Liver (tissue), 9 donors: Measurements from ENCODE around the gene USP5. TPM values are rescaled to one million over a fixed set of nuclear protein-coding genes. Genes with fewer than 3 reads are reported as not detected.

Experiments used
- DNase-seq: peaks from one replicate; pipeline ENCODE4 v3.0.0-alpha.2; 2017; ENCODE audit warnings: low spot score
- H3K27ac ChIP-seq, 2 donors: one replicate each; pipeline ENCODE4 v1.7.0; 2013; ENCODE audit warnings: inconsistent platforms in 2 of 2, low read length in 2 of 2, control low read depth in 1 of 2, low read depth in 1 of 2, mild to moderate bottlenecking in 1 of 2
- H3K27me3 ChIP-seq, 4 donors: one replicate each; pipeline versions ENCODE4 v1.6.1 to v1.7.0; 2013; ENCODE audit warnings: low read length in 3 of 4, inconsistent platforms in 1 of 4, mild to moderate bottlenecking in 1 of 4, moderate library complexity in 1 of 4; ENCODE audit not compliant: control insufficient read depth in 4 of 4, insufficient read depth in 4 of 4
- H3K36me3 ChIP-seq, 4 donors: one replicate each; pipeline versions ENCODE4 v1.6.1 to v1.7.0; 2013; ENCODE audit warnings: low read length in 3 of 4, mild to moderate bottlenecking in 3 of 4, low read depth in 1 of 4, moderate library complexity in 1 of 4; ENCODE audit not compliant: control insufficient read depth in 4 of 4, insufficient read depth in 3 of 4
- H3K4me1 ChIP-seq, 4 donors: one replicate each; pipeline versions ENCODE4 v1.6.1 to v1.7.0; 2013; ENCODE audit warnings: low read length in 3 of 4, mild to moderate bottlenecking in 3 of 4, moderate library complexity in 1 of 4; ENCODE audit not compliant: control insufficient read depth in 4 of 4, insufficient read depth in 4 of 4
- H3K4me3 ChIP-seq, 3 donors: one replicate each; pipeline versions ENCODE4 v1.6.1 to v1.7.0; 2013; ENCODE audit warnings: low read length in 3 of 3, control low read depth in 1 of 3, low read depth in 1 of 3, mild to moderate bottlenecking in 1 of 3
- H3K9ac ChIP-seq, 2 donors: one replicate each; pipeline ENCODE4 v1.7.0; 2013; ENCODE audit warnings: low read length in 2 of 2, mild to moderate bottlenecking in 2 of 2, moderate library complexity in 2 of 2, control low read depth in 1 of 2, low read depth in 1 of 2
- H3K9me3 ChIP-seq, 4 donors: one replicate each; pipeline versions ENCODE4 v1.6.1 to v1.7.0; 2013; ENCODE audit warnings: low read length in 3 of 4; ENCODE audit not compliant: control insufficient read depth in 4 of 4
- FOXA1 ChIP-seq: IDR thresholded peaks from 2 replicates; pipeline ENCODE4 v1.6.1; 2016; ENCODE audit warnings: antibody characterized with exemption
- FOXA2 ChIP-seq: IDR thresholded peaks from 2 replicates; pipeline ENCODE4 v1.6.1; 2016; ENCODE audit warnings: antibody characterized with exemption
- GABPA ChIP-seq, 2 donors: IDR thresholded peaks in 1 of 2; conservative IDR thresholded peaks in 1 of 2; 2 replicates each; pipeline ENCODE4 v1.6.1; 2016; ENCODE audit warnings: antibody characterized with exemption in 2 of 2, mild to moderate bottlenecking in 1 of 2, moderate library complexity in 1 of 2
- HNF4A ChIP-seq, 2 donors: conservative IDR thresholded peaks; 2 replicates each; pipeline ENCODE4 v1.6.1; 2016; ENCODE audit warnings: antibody characterized with exemption in 2 of 2, mild to moderate bottlenecking in 2 of 2
- HNF4G ChIP-seq: IDR thresholded peaks from 2 replicates; pipeline ENCODE4 v1.6.1; 2016; ENCODE audit warnings: antibody characterized with exemption
- JUND ChIP-seq, 2 donors: IDR thresholded peaks; 2 replicates each; pipeline ENCODE4 v1.6.1; 2016; ENCODE audit warnings: antibody characterized with exemption in 2 of 2
- NR2F2 ChIP-seq: IDR thresholded peaks from 2 replicates; pipeline ENCODE4 v1.6.1; 2016; ENCODE audit warnings: antibody characterized with exemption
- REST ChIP-seq: IDR thresholded peaks from 2 replicates; pipeline ENCODE4 v1.6.1; 2016; ENCODE audit warnings: antibody characterized with exemption, mild to moderate bottlenecking
- RXRA ChIP-seq, 2 donors: IDR thresholded peaks; 2 replicates each; pipeline ENCODE4 v1.6.1; 2017 to 2018; ENCODE audit warnings: antibody characterized with exemption in 2 of 2, mild to moderate bottlenecking in 1 of 2
- SP1 ChIP-seq: IDR thresholded peaks from 2 replicates; pipeline ENCODE4 v1.6.1; 2018; ENCODE audit warnings: antibody characterized with exemption, mild to moderate bottlenecking
- TAF1 ChIP-seq: conservative IDR thresholded peaks from 2 replicates; pipeline ENCODE4 v1.6.1; 2016; ENCODE audit warnings: antibody characterized with exemption, mild to moderate bottlenecking
- YY1 ChIP-seq: IDR thresholded peaks from 2 replicates; pipeline ENCODE4 v1.6.1; 2016; ENCODE audit warnings: antibody characterized with exemption, mild to moderate bottlenecking
- whole genome bisulfite sequencing: extraction: QIAGEN DNeasy Blood & Tissue Kit; methylation state at CpG from one replicate; pipeline ENCODE4 v1.1.7; 2013; 5-methylcytosine and 5-hydroxymethylcytosine counted together
- polyA plus RNA-seq, 2 donors: library from polyadenylated mRNA; stranded (reverse) in 1 of 2; unstranded in 1 of 2; fragments of 200-250 nt in 1 of 2; fragments of >200 nt in 1 of 2; fragmentation: Nextera tagmentation in 1 of 2; extraction: Ambion mirVana in 1 of 2; gene quantifications; one replicate each; pipeline versions ENCODE4 v1.2.1 to v1.2.3, GENCODE V29; 2013 to 2015
- total RNA-seq, 2 donors: library from RNA; depleted of rRNA; stranded (reverse); fragments of >200 nt; gene quantifications; one replicate each; pipeline ENCODE4 v1.2.3, GENCODE V29; 2014
- TF ChIP-seq, protein P1 (sequence below): fragments of 150-350 bp; IDR thresholded peaks from 2 replicates; pipeline ENCODE4 v1.5.1; 2017; ENCODE audit warnings: improper control_type of control experiment, low read depth, low read length; ENCODE audit not compliant: missing input control
- TF ChIP-seq, protein P2 (sequence below): IDR thresholded peaks from 2 replicates; pipeline ENCODE4 v1.6.1; 2016; ENCODE audit warnings: antibody characterized with exemption
- donor health status: healthy.
- donor health status: healthy.
- donor health status: healthy.
- donor health status: healthy.
- donor health status: healthy.

USP5 gene
- total and polyA plus RNA-seq, 4 donors: 15.2 to 41.0 (median 35.7) TPM

DNA sequence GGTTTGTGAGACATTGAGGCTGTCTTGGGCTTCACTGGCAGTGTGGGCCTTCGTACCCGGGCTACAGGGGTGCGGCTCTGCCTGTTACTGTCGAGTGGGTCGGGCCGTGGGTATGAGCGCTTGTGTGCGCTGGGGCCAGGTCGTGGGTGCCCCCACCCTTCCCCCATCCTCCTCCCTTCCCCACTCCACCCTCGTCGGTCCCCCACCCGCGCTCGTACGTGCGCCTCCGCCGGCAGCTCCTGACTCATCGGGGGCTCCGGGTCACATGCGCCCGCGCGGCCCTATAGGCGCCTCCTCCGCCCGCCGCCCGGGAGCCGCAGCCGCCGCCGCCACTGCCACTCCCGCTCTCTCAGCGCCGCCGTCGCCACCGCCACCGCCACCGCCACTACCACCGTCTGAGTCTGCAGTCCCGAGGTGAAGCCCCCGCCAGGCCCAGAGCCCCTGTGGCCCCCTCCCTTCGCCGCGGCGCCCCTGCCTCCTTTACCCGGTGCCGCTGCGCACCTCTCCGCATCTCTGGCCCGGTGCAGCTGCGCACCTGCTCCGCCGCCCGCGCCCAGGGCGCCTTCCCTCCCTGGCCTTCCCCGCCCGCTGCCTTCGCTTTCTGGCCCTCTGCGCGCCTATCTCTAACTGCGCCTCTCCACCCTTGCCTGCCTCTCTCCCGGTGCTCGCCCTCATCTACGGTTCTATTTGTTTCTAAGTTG lies 62.4 kb downstream of the USP5 start, which contains the start of gene ENO2:
Gene ENO2, plus strand, starts transcription at position 335 of the 701 bp plus-strand sequence. CDS start 1,253 bp downstream, outside the sequence.
- Histone ChIP-seq H3K27ac (peak within 1 kb of the TSS; percentile 47 to 56), H3K27me3 (peaks cover 0 to 6% (median 0%) of the 10 kb centered on the region in 4 donors), H3K4me3 (peak within 1 kb of the TSS in 2 of 3 donors; percentile 50 to 65), H3K9ac (no peak within 1 kb of the TSS), H3K9me3 (no peaks in the 10 kb centered on the region), H3K4me1 (peaks cover 3 to 13% (median 5%) of the 10 kb centered on the region in 4 donors), H3K36me3 (no peaks in the 10 kb centered on the region)
- no peak for TF ChIP-seq YY1
- TF ChIP-seq FOXA2: no peak
- TF ChIP-seq HNF4G: no peak
- 1% methylated on average over 68 of the region's 68 CpGs for WGBS
- peak; percentile 61 for DNase-seq

GRCh38 chr12:6914947-6915788 lies 63.2 kb downstream of the USP5 start:
- DNase-seq: peak; percentile 64
- WGBS: 19% methylated on average over 29 of the region's 29 CpGs
- Histone ChIP-seq H3K4me1 (peaks cover 3 to 13% (median 5%) of the 10 kb centered on the region in 4 donors), H3K4me3 (peak overlapping the region in 2 of 3 donors; percentile 50 to 65), H3K9me3 (no peaks in the 10 kb centered on the region), H3K27ac (peak overlapping the region in 1 of 2 donors; percentile 47), H3K36me3 (no peaks in the 10 kb centered on the region), H3K27me3 (peaks cover 0 to 6% (median 0%) of the 10 kb centered on the region in 4 donors), H3K9ac (no peak overlapping the region)
- TF ChIP-seq JUND (IDR thresholded peaks at IDR 0.05) (no peak), SP1 (no peak), HNF4G (no peak), YY1 (no peak), TAF1 (no peak)

GRCh38 chr12:6915789-6916285 lies 63.9 kb downstream of the USP5 start:
- Histone ChIP-seq H3K27me3 (peaks cover 0 to 6% (median 0%) of the 10 kb centered on the region in 4 donors), H3K4me3 (no peak overlapping the region), H3K9me3 (no peaks in the 10 kb centered on the region), H3K27ac (no peak overlapping the region), H3K9ac (no peak overlapping the region), H3K4me1 (peaks cover 3 to 13% (median 5%) of the 10 kb centered on the region in 4 donors), H3K36me3 (no peaks in the 10 kb centered on the region)
- WGBS: 77% methylated on average over 14 of the region's 14 CpGs
- no peak for TF ChIP-seq REST
- TF ChIP-seq FOXA1: no peak
- TF ChIP-seq RXRA (IDR thresholded peaks at IDR 0.05): no peak
- TF ChIP-seq, protein P1, sequence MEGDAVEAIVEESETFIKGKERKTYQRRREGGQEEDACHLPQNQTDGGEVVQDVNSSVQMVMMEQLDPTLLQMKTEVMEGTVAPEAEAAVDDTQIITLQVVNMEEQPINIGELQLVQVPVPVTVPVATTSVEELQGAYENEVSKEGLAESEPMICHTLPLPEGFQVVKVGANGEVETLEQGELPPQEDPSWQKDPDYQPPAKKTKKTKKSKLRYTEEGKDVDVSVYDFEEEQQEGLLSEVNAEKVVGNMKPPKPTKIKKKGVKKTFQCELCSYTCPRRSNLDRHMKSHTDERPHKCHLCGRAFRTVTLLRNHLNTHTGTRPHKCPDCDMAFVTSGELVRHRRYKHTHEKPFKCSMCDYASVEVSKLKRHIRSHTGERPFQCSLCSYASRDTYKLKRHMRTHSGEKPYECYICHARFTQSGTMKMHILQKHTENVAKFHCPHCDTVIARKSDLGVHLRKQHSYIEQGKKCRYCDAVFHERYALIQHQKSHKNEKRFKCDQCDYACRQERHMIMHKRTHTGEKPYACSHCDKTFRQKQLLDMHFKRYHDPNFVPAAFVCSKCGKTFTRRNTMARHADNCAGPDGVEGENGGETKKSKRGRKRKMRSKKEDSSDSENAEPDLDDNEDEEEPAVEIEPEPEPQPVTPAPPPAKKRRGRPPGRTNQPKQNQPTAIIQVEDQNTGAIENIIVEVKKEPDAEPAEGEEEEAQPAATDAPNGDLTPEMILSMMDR: no peak
- TF ChIP-seq, protein P2, sequence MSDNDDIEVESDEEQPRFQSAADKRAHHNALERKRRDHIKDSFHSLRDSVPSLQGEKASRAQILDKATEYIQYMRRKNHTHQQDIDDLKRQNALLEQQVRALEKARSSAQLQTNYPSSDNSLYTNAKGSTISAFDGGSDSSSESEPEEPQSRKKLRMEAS: no peak
- TF ChIP-seq HNF4G: no peak
- no peak for TF ChIP-seq TAF1
- no peak for TF ChIP-seq NR2F2
- TF ChIP-seq GABPA (IDR thresholded peaks at IDR 0.05 in 1 of 2, conservative IDR thresholded peaks at IDR 0.05 in 1 of 2): no peak
- no peak for TF ChIP-seq YY1
- TF ChIP-seq HNF4A (conservative IDR thresholded peaks at IDR 0.05): no peak
- TF ChIP-seq JUND (IDR thresholded peaks at IDR 0.05): no peak
- no peak for TF ChIP-seq SP1
- no peak for DNase-seq
